Hematopoietic multipotent progenitor cell treated with erythropoietin and hydrocortisone succinate and interleukin-3 and kit ligand, for 6 days (in vitro differentiated cells): Measurements from ENCODE around the gene EEF1E1.
A peak's percentile ranks its signal among the peaks of the same experiment; 100 is the strongest.

ENCODE experiments used
- DNase-seq: peaks from one replicate; pipeline ENCODE4 v3.0.0-alpha.2; 2015

EEF1E1 gene

DNA sequence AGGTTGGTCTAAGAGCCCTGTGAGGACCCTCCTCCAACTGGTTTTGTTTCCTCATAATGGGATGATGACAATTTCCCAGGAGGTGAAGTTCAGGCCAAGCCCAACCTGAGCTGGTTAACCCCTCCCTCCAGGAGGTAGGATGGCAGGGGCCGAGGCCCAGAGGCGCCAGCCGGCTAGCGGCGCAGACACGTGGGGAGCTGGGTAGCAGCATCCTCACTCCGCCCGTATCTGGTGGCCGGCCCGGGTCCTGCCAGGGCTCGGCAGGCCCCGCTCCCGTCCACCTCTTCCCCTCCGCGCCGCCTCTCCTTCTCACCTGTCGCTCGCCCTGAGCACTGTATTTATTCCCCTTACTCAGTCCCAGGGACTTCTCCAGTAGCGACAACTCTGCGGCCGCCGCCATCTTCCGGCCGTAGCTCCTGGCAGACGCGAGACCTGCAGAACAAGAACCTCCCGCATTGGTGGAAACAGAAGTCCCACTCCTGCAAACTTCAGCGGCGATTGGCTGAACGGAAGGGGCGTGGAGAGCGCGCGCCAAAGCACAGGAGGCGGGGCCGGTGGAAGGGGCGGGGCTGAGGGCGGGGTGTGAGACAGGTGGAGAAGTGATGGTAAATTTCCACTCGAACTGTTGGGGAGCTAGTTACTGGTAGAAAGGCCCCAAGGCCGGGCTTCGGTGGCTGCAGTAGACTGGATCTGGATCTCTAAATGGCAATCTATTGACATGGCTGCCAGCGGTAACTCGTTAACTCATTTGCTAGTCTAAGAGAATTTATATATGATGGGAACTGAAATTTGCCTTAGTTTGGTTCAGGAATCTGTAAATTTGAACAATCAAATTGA lies at the start of gene EEF1E1:
EEF1E1 (minus strand) TSS at position 427 of the 837 bp plus-strand sequence; CDS start at position 400, 27 bp downstream.
- DNase-seq: peak; percentile 98

DNA sequence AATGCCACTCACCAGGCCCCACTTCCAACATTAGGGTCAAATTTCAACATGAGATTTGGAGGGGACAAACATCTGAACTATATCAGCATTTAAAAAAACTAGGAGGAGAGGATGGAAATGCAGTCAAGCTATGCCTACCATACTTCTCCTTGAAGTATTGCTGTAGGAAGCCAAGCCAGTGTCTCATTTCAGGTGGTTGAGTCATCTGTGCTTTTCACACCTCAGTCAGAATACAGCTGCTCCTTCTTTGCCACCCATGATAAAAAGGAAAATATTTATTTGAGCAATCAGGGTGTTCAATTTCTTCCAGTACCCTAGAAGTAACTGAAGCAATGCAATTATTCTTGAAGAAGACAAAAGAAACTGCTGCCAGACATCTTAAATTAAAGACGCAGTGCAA lies 47.0 kb upstream of the EEF1E1 start:
- no peak for DNase-seq

DNA sequence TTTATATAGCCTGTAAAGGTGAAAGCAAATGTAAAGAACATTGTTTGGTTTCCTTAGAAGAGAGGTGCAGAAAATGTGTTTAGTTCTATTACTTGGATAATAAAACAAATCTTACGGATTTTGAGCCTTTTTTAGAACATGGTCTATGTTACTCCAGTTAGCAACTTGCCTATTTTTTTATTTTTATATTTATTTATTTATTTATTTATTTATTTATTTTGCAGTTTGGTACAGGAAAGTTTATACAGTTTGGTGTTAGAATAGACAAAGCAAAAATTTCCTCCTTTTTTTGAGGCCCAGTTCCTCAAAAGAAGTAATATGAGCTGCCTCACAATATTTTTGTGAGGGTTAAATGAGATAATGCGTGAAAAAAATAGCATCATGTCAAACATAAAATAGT lies 41.6 kb upstream of the EEF1E1 start:
- DNase-seq: no peak

DNA sequence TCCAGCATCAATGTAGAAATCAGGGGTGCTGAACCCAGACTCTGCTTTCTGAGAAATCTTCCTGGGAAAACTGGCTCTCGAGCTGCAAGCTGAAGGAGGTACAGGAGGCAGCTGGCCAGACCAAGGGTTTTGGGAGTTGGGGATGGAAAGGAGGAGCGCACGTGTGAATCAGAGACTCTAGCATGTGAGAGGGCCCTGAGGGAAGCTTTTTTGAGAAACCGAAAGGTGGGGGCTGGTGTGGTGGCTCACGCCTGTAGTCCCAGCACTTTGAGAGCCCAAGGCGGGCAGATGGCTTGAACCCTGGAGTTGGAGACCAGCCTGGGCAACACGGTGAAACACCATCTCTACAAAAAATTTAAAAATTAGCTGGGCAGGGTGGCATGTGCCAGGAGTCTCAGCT lies 37.1 kb upstream of the EEF1E1 start:
- no peak for DNase-seq

DNA sequence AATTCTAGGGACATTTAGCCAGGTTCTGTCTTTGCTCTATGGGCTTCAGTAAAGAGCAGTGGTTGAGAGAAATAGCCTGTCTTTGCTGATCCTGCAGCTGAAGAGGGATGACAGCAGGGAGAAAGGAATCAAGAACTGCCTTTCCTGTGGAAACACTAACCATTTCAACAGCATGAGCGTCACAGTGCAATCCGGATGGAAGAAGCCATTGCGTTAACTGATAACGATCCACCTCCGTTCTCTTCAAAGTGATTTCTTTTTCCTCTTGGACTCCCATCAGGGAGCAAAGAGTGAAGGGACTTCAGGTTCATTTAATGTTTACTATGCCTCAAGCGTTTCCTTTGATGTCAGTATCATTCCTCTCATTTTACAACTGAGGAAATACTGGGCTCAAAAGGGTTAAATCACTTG lies 35.2 kb upstream of the EEF1E1 start:
- DNase-seq: no peak

DNA sequence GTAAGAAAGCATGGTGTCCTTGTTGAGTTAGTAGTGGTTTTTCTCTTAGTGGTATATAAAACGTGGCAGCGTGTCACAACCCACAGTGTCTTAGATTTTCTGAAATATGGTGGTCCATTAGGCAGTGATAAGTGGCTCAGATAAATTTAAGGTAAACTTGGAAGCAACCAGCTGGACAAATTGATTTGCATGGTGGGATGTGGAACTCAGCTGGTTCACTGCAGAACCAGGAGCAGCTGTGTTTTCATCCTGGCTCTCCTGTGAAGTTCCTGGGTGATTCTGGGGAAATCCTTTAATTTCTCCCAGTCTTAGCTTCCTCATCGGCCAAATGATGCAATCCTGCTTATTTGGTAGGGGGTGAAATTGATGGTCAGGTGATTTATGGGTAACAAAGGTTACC lies 32.9 kb upstream of the EEF1E1 start:
- DNase-seq: no peak

DNA sequence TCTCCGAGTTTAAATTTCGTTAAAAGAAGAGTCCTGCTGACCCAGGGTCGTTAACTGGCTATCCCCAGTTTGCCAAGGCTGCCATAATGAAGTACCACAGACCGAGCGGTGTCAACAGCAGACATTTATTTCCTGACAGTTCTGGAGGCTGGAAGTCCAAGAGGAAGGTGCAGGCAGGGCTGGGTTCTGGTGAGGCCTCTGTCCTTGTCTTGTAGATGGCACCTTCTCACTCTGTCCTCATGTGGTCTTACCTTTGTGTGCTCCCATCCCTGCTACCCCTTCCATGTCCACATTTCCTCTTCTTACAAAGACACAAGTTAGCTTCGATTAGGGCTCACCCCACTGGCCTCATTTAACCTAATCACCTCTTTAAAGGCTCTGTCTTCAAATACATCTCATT lies 29.8 kb upstream of the EEF1E1 start:
- no peak for DNase-seq

DNA sequence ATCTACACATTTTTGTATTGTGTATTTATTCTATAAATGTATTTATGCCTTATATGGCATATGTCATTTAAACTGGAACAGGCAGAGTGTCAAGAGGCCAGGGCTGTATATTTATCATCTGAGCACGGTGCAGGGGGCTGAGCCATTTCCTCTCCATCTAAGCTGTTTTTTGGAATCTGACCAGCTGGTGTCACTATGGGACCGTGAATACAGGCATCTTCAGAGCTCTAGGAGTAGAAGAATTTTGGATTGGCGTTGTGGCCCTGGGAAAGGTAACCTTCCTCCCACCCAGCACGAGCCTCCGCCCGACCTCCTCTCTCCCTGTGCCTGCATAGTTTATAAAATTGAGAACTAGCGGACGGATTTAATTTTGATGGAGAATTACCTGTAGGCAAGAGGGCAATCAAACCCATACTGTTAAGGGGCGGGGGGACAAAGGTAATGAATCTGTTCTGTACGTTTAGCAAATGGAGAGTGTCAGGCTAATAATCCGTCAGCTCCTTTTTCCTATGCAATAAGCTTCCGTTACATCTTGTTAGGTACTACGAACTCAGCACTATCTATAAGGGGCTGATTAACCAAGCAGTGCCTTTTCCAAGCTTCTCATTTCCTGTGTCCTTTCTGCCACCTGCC lies 29.0 kb upstream of the EEF1E1 start:
- peak; percentile 81 for DNase-seq

DNA sequence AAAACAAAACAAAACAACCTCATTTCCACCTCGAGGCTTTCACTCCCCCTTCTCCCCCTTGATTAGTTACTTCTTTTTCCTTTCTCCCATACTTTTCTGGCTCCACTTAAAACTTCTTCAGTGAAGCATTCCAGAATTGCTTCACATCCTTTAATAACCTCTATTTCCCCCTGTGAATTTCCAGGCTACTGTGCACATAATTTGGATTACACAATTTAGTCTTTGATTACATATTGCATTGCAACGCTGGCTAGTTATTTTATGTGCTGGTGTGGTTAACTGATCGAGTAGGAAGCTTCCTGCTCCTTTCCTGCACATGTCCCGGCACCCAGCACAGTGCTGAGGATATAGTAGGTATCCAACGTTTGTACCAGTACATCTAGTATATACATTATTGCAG lies 28.1 kb upstream of the EEF1E1 start:
- DNase-seq: no peak

DNA sequence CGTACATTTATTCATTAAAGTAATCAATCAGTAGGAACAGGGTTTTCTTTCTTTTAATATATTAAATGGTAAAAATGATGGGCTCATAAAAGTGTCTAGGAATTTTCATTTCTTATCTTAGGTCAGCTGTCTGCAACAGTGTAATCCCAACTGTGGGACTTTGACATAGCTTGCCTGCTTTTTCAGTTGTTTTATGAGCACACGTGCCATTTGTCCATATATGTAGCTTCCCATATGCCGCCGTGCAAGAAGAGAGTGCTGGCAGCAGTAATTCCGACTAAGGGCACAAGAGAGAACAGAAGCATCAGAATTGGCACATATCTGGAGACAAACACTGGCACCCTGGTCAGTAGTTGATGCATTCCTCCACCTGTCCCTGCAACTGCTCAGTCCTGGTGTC lies 20.9 kb upstream of the EEF1E1 start:
- no peak for DNase-seq

DNA sequence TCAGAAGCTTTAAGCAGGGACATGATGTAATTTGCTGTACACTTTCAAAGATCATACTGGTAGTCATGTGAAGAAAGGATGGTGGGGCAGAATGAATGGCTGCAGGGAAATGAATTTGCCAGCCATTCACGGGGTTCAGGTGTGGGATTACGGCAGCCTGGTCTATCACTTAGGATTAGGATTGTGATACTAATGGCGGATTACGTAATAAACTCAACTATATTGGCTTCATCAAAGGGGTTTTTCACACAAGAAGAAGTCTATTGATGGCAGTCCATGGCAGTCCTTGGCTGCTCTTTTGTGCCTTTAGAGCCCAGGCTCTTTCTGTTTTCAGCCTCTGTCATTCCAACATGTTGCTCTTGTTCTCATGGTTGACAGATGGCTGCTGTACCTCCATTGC lies 12.6 kb upstream of the EEF1E1 start:
- DNase-seq: no peak

DNA sequence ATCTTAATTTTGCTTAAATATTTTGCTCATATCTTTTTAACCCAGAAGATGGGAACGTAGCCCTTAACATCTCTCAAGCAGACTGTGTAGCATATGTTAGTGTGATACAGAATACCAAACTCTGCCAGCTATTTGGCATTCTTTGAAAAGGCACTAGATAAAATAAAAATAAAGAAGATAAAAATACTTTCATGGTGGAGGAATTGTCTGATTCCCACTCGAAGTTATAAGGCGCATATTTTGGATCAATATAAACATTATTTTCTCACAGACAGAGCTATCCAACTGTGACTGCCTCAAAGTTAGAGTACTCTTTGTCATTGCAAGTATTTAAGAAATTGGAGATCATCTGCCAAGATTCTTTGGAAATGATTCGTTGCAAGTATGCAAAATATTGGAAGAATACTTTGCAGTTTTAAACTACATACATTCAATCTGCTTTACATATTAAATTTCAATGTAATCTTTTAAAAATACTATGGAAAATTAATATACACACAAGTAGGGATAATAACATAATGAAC lies 10.8 kb upstream of the EEF1E1 start:
- no peak for DNase-seq

DNA sequence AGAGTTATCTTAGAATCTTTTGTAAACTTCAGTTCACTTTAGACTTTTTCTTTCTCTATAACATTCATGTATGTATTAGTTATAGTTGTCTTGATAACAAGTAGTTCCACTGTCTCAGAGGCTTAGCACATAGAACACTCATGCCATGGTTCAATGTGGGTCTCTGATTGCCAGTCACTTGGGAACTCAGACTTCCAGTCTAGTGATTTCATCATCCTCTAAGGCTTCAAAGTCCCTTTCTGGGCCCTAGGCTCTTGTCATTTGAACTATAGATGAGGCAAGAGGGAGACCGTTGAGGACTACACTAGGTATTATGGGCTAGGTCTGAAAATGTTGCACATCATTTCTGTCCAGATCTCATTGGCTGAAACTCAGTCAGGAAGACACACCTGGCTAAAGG lies 8.4 kb upstream of the EEF1E1 start:
- DNase-seq: no peak

DNA sequence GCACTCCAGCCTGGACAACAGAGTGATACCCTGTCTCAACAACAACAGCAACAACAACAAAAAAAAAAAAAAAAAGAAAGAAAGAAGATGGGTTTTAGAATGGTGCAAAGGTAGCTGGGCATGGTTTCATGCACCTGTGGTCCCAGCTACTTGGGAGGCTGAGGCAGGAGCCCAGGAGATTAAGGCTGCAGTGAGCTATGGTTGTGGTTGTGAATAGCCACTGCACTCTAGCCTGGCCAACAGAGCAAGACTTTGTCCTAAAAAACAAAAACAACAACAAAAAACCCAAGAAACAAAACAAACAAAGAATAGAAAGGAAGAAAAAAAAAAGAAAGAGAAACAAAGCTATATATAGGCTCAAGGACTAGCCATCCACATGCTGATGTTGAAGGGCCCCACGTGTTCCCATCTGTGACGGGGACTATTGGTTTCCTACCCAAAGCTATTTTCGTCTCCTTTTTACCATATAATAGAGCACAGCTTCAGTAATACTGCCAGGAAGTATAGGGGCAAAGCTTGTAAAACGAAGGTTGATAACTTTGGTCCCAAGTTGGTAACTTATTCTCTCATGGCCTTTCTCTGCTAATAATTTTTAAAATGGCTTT lies 7.9 kb upstream of the EEF1E1 start:
- no peak for DNase-seq

DNA sequence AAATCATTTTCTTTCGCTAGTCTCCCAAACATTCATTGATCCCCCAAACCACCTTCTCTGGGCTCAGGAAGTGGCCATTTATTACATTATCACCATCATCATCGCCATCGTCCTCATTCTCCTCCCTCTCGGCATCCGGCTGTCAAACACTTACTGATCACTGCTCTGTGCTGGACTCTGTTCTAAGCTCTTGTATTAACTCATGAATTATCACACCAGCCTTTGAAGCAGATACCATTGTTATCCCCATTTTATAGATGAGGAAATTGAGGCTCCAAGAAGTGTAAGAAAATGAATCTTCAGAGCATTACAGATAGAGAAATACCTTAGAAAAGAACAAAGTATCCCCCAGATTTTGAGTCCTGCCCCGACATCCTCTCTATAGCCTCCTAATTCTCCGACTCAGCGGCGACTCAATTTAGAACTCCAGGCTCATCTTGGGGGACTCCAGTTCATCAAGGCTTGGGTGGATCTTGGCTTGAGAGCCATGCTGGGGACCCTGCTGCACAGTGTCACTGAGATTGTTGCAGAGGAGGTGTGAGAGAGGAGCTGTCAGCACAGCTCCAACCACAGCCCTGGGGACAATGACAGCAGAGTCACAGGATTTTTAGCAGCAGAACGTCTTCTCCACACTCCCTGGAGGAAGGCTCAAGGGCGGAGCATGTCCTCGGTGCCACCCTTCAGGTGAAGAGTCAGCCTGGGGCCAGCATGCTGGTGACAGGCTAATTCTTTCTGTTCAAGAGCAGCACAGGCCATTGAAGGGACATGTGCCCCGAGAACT lies 6.6 kb upstream of the EEF1E1 start:
- no peak for DNase-seq

DNA sequence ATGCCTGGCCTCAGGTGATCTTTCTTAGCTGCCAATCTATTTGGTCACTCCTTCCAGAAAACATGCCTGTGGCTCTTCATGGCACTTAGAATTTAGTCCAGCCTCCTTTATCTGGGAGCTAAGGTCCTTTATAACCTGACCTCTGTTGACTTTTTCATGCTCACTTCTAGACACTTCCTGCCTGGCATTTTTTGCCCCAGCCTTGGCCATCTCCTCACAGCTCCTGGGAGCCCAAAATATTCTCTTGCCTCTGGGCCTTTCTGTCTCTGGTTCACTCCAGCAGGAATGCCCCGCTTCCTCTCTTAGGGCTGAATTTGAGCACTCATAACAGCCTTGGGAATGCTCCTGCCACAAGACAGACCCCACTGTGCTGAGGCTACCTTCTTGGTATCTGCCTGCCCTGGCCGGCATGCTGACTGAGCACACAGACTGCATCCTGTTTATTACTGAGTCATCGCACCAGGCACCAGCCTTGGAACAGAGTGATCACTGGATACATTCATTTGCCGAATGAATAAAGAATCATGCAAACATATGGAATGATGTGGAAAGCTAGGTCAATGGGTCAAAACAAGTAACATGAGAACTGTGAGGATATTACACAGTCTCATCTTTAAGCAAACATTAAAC lies 5.8 kb upstream of the EEF1E1 start:
- DNase-seq: no peak

DNA sequence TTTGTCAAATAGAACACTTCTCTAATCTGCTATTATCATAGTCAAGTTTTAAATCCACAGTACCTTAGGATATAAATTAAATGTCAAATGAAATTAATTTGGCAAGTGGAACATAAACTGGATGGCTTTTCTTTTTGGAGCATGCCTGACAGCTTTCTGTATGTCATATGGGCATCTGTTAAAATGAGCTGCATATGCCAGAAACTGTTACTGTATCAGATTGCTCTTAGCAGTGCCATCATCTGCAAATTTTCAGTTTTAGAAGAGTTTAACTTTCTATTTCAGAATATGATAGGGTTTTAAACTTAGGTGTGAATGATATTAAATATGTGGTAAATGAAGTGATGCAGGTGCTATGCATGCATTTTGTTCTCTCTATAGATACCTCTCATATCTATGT lies 3.4 kb upstream of the EEF1E1 start:
- DNase-seq: no peak

DNA sequence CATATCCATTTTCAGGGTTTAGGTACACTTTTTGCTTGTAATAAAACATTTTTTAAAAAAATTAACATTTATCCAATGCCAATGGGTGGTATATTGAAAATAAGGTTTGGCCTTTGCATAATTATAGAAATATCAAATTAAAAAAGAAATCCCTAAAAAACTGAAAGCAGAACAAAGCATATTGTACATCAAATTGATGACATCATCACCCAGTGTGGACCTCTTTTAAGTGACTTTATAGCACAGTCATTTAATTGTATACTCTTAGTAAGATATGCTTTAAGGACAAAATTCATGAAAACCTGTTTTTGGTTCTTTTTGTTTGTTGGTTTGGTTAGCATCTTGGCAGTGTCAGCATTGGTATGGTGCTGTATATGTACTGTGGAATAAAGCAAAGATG lies 1.4 kb upstream of the EEF1E1 start:
- no peak for DNase-seq

DNA sequence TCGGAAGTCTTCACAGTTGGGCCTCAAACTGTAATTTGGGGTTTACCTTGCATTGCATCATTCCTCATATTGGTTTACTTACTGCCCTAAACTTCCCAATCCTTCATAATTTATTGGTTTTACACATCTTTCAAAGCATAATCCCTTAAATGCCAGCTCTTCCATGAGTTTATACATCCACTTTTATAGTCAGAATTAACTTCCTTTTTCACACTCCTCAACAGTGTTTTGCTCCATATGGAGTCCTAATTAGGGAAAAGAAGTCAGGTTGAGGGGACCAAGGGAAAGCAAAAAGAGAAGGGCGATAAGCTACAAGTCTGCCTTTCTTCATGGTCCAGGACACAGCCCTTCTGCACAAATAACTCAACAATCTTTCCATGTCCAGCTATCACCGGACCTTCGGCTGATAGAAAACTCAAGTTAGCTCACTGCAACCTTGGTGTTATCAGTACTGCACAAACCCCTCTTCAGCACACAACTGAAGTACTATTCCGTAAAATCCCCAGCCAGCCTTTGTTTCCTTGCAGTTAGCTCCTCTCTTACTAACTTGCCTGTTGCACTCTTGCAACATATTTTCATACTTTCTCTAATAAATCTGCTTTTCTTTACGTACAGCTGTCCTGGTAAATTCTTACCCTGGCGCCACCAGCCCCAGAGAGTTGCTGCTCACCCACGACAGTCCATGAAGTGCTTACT lies 2.0 kb downstream of the EEF1E1 start:
- DNase-seq: peak; percentile 48

DNA sequence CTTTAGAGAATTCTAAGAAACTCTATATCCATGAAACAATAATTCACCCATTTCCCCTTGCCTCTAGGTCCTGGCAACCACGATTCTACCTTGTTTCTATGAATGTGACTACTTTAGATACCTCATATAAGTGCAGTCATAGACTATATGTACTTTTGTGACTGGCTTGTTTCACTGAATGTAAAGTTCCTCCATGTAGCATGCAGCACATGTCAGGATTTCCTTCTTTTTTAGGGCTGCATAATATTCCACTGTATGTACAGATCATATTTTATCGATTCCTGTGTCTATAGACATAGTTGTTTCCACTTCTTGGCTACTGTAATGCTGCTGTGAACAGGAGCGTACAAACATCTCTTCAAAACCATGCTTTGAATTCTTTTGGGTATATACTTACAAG lies 11.7 kb downstream of the EEF1E1 start:
- no peak for DNase-seq

DNA sequence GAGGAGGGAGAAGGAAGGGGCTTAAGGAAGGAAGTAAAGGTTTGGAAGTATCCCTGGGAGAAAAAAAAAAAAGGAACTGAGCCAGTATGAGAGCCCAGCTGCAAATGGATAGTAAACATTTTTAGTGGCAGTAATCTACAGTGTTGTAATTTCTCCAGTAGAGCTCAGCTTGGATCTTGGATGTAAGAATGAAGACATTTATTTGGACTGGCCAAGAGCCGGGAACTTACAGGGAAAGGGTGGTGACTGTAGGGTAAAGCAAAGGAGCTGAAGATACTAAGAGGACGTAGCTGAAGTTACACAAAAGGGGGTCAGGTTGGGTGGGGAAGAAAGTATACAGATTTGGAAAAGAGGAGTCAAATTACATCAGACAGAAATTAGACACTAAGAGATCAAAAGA lies 13.5 kb downstream of the EEF1E1 start:
- no peak for DNase-seq
